K562 (cell line): ENCODE results near the gene BRMS1. TPM values are rescaled to one million over a fixed set of nuclear protein-coding genes. Genes with fewer than 3 reads are reported as not detected.

Experiments used
- ATF1 ChIP-seq, 2 experiments: fragments of 450-650 bp in 1 of 2; IDR thresholded peaks; 2 replicates each; pipeline ENCODE4 v1.6.1; 2016; ENCODE audit warnings: missing compliant biosample characterization in 1 of 2, missing genetic modification characterization in 1 of 2
- CREB3 ChIP-seq: fragments of 450-650 bp; conservative IDR thresholded peaks from 2 replicates; pipeline ENCODE4 v1.6.1; 2016; ENCODE audit warnings: missing genetic modification characterization, low read depth, mild to moderate bottlenecking, missing compliant biosample characterization, moderate library complexity
- FOXP1 ChIP-seq: sonication (generic); formaldehyde crosslinking; IDR thresholded peaks from 2 replicates; pipeline ENCODE4 v1.8.0; 2022; ENCODE audit warnings: mild to moderate bottlenecking, missing genetic modification reagents
- HMG20B ChIP-seq: fragments of 250-450 bp; sonication (Bioruptor Pico); IDR thresholded peaks from 2 replicates; pipeline ENCODE4 v1.5.0; 2021; ENCODE audit warnings: mild to moderate bottlenecking
- HOMEZ ChIP-seq: fragments of 250-450 bp; sonication (Bioruptor Pico); IDR thresholded peaks from 2 replicates; pipeline ENCODE4 v1.4.0; 2020; ENCODE audit warnings: mild to moderate bottlenecking, moderate library complexity
- JUND ChIP-seq, 2 experiments: IDR thresholded peaks; 2 replicates in 1 of 2; 3 replicates in 1 of 2; pipeline ENCODE4 v1.6.1; 2011; ENCODE audit warnings: borderline replicate concordance in 2 of 2, low read depth in 2 of 2, low read length in 2 of 2, improper control_type of control experiment in 1 of 2, missing biosample characterization in 1 of 2, missing genetic modification characterization in 1 of 2, missing genetic modification reagents in 1 of 2
- MTA2 ChIP-seq: fragments of 450-650 bp; IDR thresholded peaks from 2 replicates; pipeline ENCODE4 v1.6.1; 2016; ENCODE audit warnings: low read depth
- RREB1 ChIP-seq: fragments of 250-450 bp; sonication (Bioruptor Pico); IDR thresholded peaks from 2 replicates; pipeline ENCODE4 v1.4.0; 2020
- SMAD4 ChIP-seq: fragments of 250-450 bp; sonication (Bioruptor Pico); conservative IDR thresholded peaks from 2 replicates; pipeline ENCODE4 v1.8.0; 2021; ENCODE audit warnings: inconsistent platforms, mild to moderate bottlenecking, moderate library complexity
- TAF7 ChIP-seq: fragments of 450-650 bp; IDR thresholded peaks from 2 replicates; pipeline ENCODE4 v1.6.1; 2016; ENCODE audit warnings: missing genetic modification characterization, missing compliant biosample characterization
- TCF3 ChIP-seq: sonication (generic); formaldehyde crosslinking; IDR thresholded peaks from 2 replicates; pipeline ENCODE4 v1.4.0; 2020; ENCODE audit warnings: mild to moderate bottlenecking, missing genetic modification reagents
- ZZZ3 ChIP-seq: fragments of 450-650 bp; IDR thresholded peaks from 2 replicates; pipeline ENCODE4 v1.6.1; 2016; ENCODE audit warnings: antibody characterized with exemption, mild to moderate bottlenecking, moderate library complexity
- polyA plus RNA-seq, 8 experiments: library from polyadenylated mRNA; depleted of rRNA in 4 of 8; stranded (reverse) in 5 of 8; unstranded in 3 of 8; fragments of >200 nt; fragmentation: Nextera tagmentation in 2 of 8; fragmentation: Illumina TruSeq in 1 of 8; extraction: Ambion mirVana in 2 of 8; extraction: Trizol in 1 of 8; gene quantifications; 2 replicates each; pipeline versions ENCODE4 v1.2.1 to v1.2.3, GENCODE V29; 2011 to 2014; ENCODE audit warnings: inconsistent platforms in 1 of 8, missing spikeins in 1 of 8
- total RNA-seq, 7 experiments: library from RNA; depleted of rRNA in 6 of 7; stranded (reverse); fragments of >200 nt in 6 of 7; fragmentation: Illumina TruSeq in 2 of 7; extraction: Trizol in 2 of 7; gene quantifications; 2 replicates each; pipeline versions ENCODE4 v1.2.1 to v1.2.3, GENCODE V29; 2011 to 2021; ENCODE audit warnings: low replicate concordance in 1 of 7

BRMS1 gene
- total and polyA plus RNA-seq, 9 of the 15 experiments (the other 6 are each of a cell fraction or from before 2014, with no cell fraction given): 2.2 to 78.8 (median 33.4) TPM

GRCh38 chr11:66388780-66389386, 44.0 kb upstream of the BRMS1 start (continued):
- TF ChIP-seq CREB3 (tag) (no peak), HOMEZ (no peak), HMG20B (no peak), ZZZ3 (no peak), FOXP1 (CRISPR knock-in tag) (no peak), SMAD4 (CRISPR knock-in tag) (no peak), TAF7 (no peak), TCF3 (CRISPR knock-in tag) (no peak), RREB1 (CRISPR knock-in tag) (0 out of 2 replicates have a peak, but pooled peaks have one; percentile 20), ATF1 (CRISPR knock-in tag; IDR thresholded peaks at IDR 0.05) (no peak), ATF1 (tag; IDR thresholded peaks at IDR 0.05) (no peak), MTA2 (no peak), JUND (IDR thresholded peaks at IDR 0.05; ENCODE audit: borderline replicate concordance, low read depth, low read length) (peak; percentile 14; the same call in 1 of the 2 replicates), JUND (tag; IDR thresholded peaks at IDR 0.05; ENCODE audit: borderline replicate concordance, low read depth, low read length) (no peak; the same call in 2 of the 3 replicates)
